ENCODE data around the gene CNPY4.

The CNPY4 gene

DNA sequence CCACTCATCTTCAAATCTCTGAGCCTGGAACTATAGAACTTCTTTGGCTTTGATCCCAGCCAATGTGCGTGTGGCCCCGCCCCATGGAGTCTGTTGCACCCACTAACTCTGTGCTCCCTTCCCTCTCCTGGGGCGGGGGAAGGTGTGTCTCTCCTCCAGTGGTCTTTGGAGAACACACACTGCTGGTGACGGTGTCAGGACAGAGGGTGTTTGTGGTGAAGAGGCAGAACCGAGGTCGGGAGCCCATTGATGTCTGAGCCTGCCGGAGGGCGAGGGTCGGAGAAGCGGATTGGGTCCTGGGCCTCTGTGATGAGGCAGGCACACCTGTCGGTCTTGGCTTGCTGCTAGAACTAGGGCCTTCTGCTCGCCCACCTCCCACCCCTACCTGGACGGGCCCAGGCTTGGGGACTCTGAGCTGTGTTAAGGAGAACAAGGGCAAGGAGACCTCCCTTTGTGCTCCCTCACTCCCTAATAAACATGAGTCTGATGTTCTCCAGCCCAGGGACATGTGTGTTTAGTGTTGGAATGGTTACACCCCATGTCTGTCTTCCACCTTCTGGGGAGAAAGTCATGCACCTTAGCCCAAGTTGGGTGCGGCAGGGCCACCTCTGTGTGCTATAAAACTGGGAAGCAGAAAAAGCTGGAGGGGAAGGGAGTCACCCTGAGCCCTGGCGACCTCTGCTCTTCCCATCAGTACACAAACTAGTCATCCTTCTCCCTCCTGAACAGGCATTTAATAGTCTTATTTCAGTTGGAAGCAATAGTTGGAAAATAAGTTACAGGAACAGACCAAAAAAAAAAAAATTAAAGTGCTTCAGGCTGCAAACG lies 34.5 kb downstream of the CNPY4 start:
- Mint-ChIP-seq H3K9me3 (no peaks in the 10 kb centered on the region), H3K36me3 (ENCODE audit: low read depth) (peaks cover 86% of the 10 kb centered on the region), H3K4me3 (no peak overlapping the region), H3K27me3 (no peaks in the 10 kb centered on the region), H3K27ac (peak overlapping the region; percentile 75), H3K4me1 (ENCODE audit: low read depth) (peaks cover 84% of the 10 kb centered on the region)
- intact Hi-C loops (cut with micrococcal nuclease) = no loop called here

GRCh38 chr7:100154651-100155491 lies 35.4 kb downstream of the CNPY4 start:
- intact Hi-C loops (cut with micrococcal nuclease) = no loop called here
- Mint-ChIP-seq H3K27me3 (no peaks in the 10 kb centered on the region), H3K27ac (peak overlapping the region; percentile 75), H3K9me3 (no peaks in the 10 kb centered on the region), H3K4me3 (no peak overlapping the region), H3K4me1 (ENCODE audit: low read depth) (peaks cover 87% of the 10 kb centered on the region), H3K36me3 (ENCODE audit: low read depth) (peaks cover 80% of the 10 kb centered on the region)

DNA sequence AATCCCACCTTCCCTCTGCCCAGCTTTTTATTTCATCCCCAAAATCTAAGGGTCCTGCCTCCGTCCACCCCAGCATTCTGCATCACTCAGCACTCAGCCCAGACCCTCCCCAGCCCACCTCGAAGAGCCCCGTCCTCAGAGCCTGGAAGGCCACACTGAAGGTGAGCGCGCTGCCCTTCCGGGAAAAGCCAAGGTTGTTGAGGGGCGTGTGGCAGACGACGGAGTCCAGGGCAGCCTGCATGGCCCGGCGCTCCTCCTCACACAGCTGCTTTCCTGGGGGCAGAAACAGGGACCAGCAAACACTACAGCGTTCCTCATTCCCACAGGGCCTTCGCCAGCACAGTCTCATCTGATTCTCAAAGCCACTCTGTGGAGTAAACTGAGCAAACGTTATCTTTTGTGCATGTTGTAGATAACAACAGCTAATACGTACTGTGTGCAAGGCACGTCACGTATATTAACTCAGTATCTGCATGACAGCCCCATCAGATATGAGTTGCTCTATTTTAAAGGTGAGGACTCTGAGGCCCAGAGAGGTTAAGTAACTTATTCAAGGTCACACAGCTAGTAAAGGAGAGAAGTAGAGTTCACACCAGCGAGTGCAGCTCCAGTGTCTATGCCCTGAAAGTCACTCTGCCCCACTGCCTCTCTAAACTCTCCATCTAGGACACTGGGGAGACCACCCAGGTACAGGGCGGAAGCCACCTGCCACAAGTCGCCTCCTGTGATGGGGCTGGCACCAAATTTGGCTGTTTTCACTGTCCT lies 36.3 kb downstream of the CNPY4 start:
- Mint-ChIP-seq H3K4me3 (peak overlapping the region; percentile 17), H3K36me3 (ENCODE audit: low read depth) (peaks cover 72% of the 10 kb centered on the region), H3K4me1 (ENCODE audit: low read depth) (peaks cover 79% of the 10 kb centered on the region), H3K27me3 (peaks cover 4% of the 10 kb centered on the region), H3K27ac (no peak overlapping the region), H3K9me3 (no peaks in the 10 kb centered on the region)
- intact Hi-C loops (cut with micrococcal nuclease) = no loop called here

- H3K36me3 Mint-ChIP-seq (ENCODE audit: low read depth) = peaks cover 64% of the 10 kb centered on the region
- H3K4me3 Mint-ChIP-seq = peak overlapping the region; percentile 76
- no peaks in the 10 kb centered on the region for H3K9me3 Mint-ChIP-seq
- intact Hi-C loops (cut with micrococcal nuclease) = no loop called here
- peak overlapping the region; percentile 88 for H3K27ac Mint-ChIP-seq
- peaks cover 5% of the 10 kb centered on the region for H3K27me3 Mint-ChIP-seq
- H3K4me1 Mint-ChIP-seq (ENCODE audit: low read depth) = peaks cover 71% of the 10 kb centered on the region
Observed at GRCh38 chr7:100156331-100157068, 37.1 kb downstream of the CNPY4 start.

- no peaks in the 10 kb centered on the region for H3K9me3 Mint-ChIP-seq
- H3K27me3 Mint-ChIP-seq = peaks cover 5% of the 10 kb centered on the region
- peaks cover 67% of the 10 kb centered on the region for H3K4me1 Mint-ChIP-seq (ENCODE audit: low read depth)
- peaks cover 59% of the 10 kb centered on the region for H3K36me3 Mint-ChIP-seq (ENCODE audit: low read depth)
- peak overlapping the region; percentile 76 for H3K4me3 Mint-ChIP-seq
- peak overlapping the region; percentile 88 for H3K27ac Mint-ChIP-seq
- intact Hi-C loops (cut with micrococcal nuclease) = no loop called here
Observed at GRCh38 chr7:100157069-100157333, 37.6 kb downstream of the CNPY4 start.

DNA sequence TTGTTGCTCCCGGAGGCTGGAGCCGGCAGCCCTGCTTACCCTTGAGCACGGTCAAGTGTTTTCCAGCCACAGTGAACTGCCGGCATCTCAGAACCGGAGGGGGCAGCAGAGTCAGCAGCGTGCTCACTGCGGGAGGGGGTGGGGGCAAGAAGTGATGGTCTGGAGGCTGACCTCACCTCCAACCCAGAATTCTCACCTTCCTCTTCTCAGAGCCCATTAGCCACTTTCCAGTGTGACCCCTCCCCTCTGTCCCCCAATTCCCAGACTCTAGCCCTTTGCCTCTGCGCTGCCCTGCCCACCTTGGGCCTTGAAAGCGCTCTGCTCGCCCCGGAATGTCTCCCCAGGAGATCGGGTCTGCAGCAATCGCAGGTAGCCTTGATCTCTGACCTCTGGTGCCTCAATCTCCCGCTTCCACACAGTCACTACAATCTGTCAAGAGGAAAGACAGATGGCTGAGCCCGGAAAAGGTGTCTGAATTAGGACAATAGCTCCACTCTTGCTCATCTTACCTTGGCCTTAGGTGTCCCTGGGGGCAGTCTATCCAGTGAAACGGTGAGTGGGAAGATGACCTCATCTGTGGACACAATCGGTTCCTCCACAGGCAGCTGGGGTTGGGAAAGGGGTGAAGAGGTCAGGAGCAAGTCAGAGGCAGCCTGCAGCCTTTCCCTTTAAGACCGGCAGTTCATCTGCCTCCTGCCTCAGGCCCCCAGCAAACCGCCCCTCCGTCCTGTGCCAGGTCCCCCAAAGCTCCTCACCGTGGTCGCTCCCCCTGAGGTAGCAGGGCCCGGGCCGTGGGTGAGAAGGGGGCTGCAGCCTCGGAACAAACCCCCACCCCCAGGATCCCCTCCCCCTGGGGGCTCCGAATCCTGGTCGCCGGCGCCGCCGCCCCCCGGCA lies 38.1 kb downstream of the CNPY4 start:
- H3K36me3 Mint-ChIP-seq (ENCODE audit: low read depth) = peaks cover 53% of the 10 kb centered on the region
- no peaks in the 10 kb centered on the region for H3K9me3 Mint-ChIP-seq
- peak overlapping the region; percentile 76 for H3K4me3 Mint-ChIP-seq
- peaks cover 9% of the 10 kb centered on the region for H3K27me3 Mint-ChIP-seq
- H3K4me1 Mint-ChIP-seq (ENCODE audit: low read depth) = peaks cover 61% of the 10 kb centered on the region
- H3K27ac Mint-ChIP-seq = peak overlapping the region; percentile 88
- intact Hi-C loops (cut with micrococcal nuclease) = loop anchor here (1.0 kb wide), 1 partner anchor 9 kb away; the partner anchor contains the start of gene LAMTOR4

GRCh38 chr7:100158229-100159098 lies 39.0 kb downstream of the CNPY4 start, which contains the start of gene TRAPPC14:
TSS of gene TRAPPC14 (minus strand) at chr7:100158723. CDS start at chr7:100158499, 224 bp downstream.
- H3K9me3 Mint-ChIP-seq = no peaks in the 10 kb centered on the region
- H3K27me3 Mint-ChIP-seq = peaks cover 15% of the 10 kb centered on the region
- peak within 1 kb of the TSS; percentile 88 for H3K27ac Mint-ChIP-seq
- H3K36me3 Mint-ChIP-seq (ENCODE audit: low read depth) = peaks cover 44% of the 10 kb centered on the region
- H3K4me1 Mint-ChIP-seq (ENCODE audit: low read depth) = peaks cover 52% of the 10 kb centered on the region
- H3K4me3 Mint-ChIP-seq = peak within 1 kb of the TSS; percentile 76
- intact Hi-C loops (cut with micrococcal nuclease) = loop anchor here (1.0 kb wide), 1 partner anchor 10 kb away; the partner anchor contains the start of gene LAMTOR4

GRCh38 chr7:100159099-100159623 lies 39.7 kb downstream of the CNPY4 start:
- H3K36me3 Mint-ChIP-seq (ENCODE audit: low read depth) = peaks cover 37% of the 10 kb centered on the region
- peaks cover 45% of the 10 kb centered on the region for H3K4me1 Mint-ChIP-seq (ENCODE audit: low read depth)
- peak overlapping the region; percentile 76 for H3K4me3 Mint-ChIP-seq
- intact Hi-C loops (cut with micrococcal nuclease) = no loop called here
- peak overlapping the region; percentile 88 for H3K27ac Mint-ChIP-seq
- no peaks in the 10 kb centered on the region for H3K9me3 Mint-ChIP-seq
- H3K27me3 Mint-ChIP-seq = peaks cover 22% of the 10 kb centered on the region

- Mint-ChIP-seq H3K36me3 (ENCODE audit: low read depth) (peaks cover 28% of the 10 kb centered on the region), H3K9me3 (no peaks in the 10 kb centered on the region), H3K4me3 (no peak overlapping the region), H3K27me3 (peaks cover 29% of the 10 kb centered on the region), H3K27ac (no peak overlapping the region), H3K4me1 (ENCODE audit: low read depth) (peaks cover 36% of the 10 kb centered on the region)
- intact Hi-C loops (cut with micrococcal nuclease) = no loop called here
Observed at GRCh38 chr7:100160067-100160466, 40.6 kb downstream of the CNPY4 start.

DNA sequence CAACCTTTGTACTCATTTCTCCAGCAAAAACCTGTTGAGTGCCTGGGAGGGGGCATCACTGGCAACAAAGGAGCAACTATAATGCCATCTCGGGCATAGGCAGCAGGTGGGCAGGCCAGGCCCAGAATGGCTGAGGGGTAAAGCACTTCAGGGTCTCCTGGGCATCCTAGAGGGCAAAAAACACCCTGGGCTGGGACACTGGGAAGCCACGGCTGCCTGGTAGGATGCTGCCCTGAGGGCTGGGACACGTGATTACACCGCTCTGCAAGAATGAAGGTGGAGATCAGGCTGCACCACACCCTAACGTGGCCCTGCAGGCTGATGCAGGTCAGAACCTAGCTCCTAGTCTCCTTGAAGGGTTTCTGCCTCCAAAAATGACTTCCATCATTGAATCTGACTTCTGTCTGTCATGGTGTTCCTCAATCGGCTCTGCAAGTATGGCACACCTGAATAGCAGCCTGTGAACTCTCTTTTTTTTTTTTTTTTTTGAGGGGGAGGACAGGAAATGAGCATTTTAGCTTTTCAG lies 43.6 kb downstream of the CNPY4 start:
- H3K36me3 Mint-ChIP-seq (ENCODE audit: low read depth) = no peaks in the 10 kb centered on the region
- intact Hi-C loops (cut with micrococcal nuclease) = no loop called here
- no peak overlapping the region for H3K27ac Mint-ChIP-seq
- H3K4me1 Mint-ChIP-seq (ENCODE audit: low read depth) = peaks cover 28% of the 10 kb centered on the region
- H3K4me3 Mint-ChIP-seq = no peak overlapping the region
- H3K9me3 Mint-ChIP-seq = no peaks in the 10 kb centered on the region
- peaks cover 56% of the 10 kb centered on the region for H3K27me3 Mint-ChIP-seq

GRCh38 chr7:100163871-100164270 lies 44.4 kb downstream of the CNPY4 start:
- H3K4me3 Mint-ChIP-seq = no peak overlapping the region
- H3K4me1 Mint-ChIP-seq (ENCODE audit: low read depth) = peaks cover 34% of the 10 kb centered on the region
- peaks cover 64% of the 10 kb centered on the region for H3K27me3 Mint-ChIP-seq
- intact Hi-C loops (cut with micrococcal nuclease) = no loop called here
- H3K27ac Mint-ChIP-seq = no peak overlapping the region
- H3K36me3 Mint-ChIP-seq (ENCODE audit: low read depth) = no peaks in the 10 kb centered on the region
- no peaks in the 10 kb centered on the region for H3K9me3 Mint-ChIP-seq
